ENCODE measurements around the gene MBD6.
"Not testable (repeated sequence)": the region's sequence is repeated elsewhere in the genome, so short reads cannot be mapped to it uniquely, and the experiment has no call there.

DNA sequence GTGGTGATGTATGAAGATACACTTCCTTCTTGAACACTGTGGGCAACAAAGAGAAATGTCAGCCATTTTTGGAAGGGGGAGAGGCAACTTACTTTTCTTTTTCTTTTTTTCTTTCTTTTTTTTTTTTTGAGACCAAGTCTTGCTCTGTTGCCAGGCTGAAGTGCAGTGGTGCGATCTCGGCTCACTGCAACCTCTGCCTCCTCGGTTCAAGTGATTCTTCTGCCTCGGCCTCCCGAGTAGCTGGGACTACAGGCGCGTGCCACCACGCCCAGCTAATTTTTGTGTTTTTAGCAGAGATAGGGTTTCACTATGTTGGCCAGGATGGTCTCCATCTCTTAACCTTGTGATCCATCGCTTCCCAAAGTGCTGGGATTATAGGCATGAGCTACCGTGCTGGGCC, 4.9 kb upstream of the MBD6 start:
- not testable (repeated sequence) for TF ChIP-seq POLR2A (IDR thresholded peaks at IDR 0.05); CTCF (IDR thresholded peaks at IDR 0.05 in 4 of 5, conservative IDR thresholded peaks at IDR 0.05 in 1 of 5)
